BE2C (cell line): Measurements from ENCODE around the gene CEACAM18.
"Not testable (repeated sequence)": the region's sequence is repeated elsewhere in the genome, so short reads cannot be mapped to it uniquely, and the experiment has no call there.

Experiments used
- DNase-seq: peaks from one replicate; pipeline ENCODE4 v3.0.0-alpha.2; 2020
- H3K27me3 ChIP-seq: fragments of 250-450 bp; sonication (Bioruptor Pico); 2 replicates; pipeline ENCODE4 v1.5.1; 2020; ENCODE audit warnings: mild to moderate bottlenecking
- H3K36me3 ChIP-seq: fragments of 250-450 bp; sonication (Bioruptor Pico); 2 replicates; pipeline ENCODE4 v1.5.1; 2020; ENCODE audit warnings: mild to moderate bottlenecking
- H3K4me1 ChIP-seq: fragments of 250-450 bp; sonication (Bioruptor Pico); 2 replicates; pipeline ENCODE4 v1.5.1; 2020
- H3K4me3 ChIP-seq: 2 replicates; pipeline ENCODE4 v1.5.1; 2011; ENCODE audit warnings: low read depth, low read length
- H3K9me3 ChIP-seq: fragments of 250-450 bp; sonication (Bioruptor Pico); 2 replicates; pipeline ENCODE4 v1.5.1; 2020
- TF ChIP-seq, protein P1 (sequence below): IDR thresholded peaks from 2 replicates; pipeline ENCODE4 v1.5.1; 2012; ENCODE audit warnings: mild to moderate bottlenecking, low read depth, low read length

CEACAM18 gene

DNA sequence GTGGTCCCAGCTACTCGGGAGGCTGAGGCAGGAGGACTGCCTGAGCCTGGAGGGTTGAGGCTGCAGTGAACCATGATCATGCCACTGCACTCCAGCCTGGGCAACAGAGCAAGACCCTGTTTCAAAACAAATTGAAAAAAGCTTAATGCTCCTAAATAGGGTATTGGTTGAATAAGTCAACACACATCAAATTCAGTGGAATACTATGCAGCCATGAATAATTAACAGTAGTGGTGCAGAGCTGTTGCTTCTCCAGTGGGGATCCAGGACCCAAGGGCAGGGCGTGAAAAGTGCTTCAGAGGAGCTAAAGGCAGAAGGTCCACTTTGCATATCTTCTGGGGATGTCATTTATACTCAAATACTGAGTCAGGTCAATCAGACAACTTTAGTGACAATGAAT lies 38.3 kb upstream of the CEACAM18 start:
- H3K9me3 ChIP-seq = no peaks in the 10 kb centered on the region
- H3K27me3 ChIP-seq = peaks cover 28% of the 10 kb centered on the region
- H3K36me3 ChIP-seq = no peaks in the 10 kb centered on the region
- no peaks in the 10 kb centered on the region for H3K4me1 ChIP-seq
- H3K4me3 ChIP-seq = no peak overlapping the region
- TF ChIP-seq, protein P1, sequence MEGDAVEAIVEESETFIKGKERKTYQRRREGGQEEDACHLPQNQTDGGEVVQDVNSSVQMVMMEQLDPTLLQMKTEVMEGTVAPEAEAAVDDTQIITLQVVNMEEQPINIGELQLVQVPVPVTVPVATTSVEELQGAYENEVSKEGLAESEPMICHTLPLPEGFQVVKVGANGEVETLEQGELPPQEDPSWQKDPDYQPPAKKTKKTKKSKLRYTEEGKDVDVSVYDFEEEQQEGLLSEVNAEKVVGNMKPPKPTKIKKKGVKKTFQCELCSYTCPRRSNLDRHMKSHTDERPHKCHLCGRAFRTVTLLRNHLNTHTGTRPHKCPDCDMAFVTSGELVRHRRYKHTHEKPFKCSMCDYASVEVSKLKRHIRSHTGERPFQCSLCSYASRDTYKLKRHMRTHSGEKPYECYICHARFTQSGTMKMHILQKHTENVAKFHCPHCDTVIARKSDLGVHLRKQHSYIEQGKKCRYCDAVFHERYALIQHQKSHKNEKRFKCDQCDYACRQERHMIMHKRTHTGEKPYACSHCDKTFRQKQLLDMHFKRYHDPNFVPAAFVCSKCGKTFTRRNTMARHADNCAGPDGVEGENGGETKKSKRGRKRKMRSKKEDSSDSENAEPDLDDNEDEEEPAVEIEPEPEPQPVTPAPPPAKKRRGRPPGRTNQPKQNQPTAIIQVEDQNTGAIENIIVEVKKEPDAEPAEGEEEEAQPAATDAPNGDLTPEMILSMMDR = no peak
- no peak for DNase-seq

DNA sequence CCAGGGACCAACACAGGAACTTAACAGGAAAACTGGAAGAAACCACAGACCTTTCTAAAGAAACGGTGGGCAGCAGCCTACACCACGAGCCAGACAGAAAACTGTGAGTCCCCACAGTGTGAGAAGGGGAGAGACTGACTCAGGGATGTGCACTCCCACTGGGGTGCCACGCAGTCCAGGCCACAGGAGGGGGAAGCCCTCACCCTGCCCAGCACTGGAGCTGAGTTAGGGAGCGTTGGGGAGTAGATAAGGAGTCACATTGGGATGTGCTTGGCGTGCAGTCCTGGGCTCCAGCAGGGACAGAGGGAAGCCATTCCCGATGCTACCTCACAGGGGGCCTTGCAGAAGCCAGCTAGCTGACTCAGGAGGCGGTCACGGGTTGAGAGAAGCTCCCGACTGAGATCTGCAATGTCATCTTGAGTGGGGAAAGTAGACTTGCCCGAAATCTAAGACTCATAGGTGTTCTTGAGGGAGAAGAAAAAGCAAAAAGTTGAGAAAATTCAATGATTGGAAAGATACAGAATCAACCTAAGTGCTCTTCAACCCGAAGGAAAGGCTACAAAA lies 37.4 kb upstream of the CEACAM18 start:
- Histone ChIP-seq H3K9me3 (no peaks in the 10 kb centered on the region), H3K4me1 (no peaks in the 10 kb centered on the region), H3K36me3 (no peaks in the 10 kb centered on the region), H3K27me3 (peaks cover 28% of the 10 kb centered on the region), H3K4me3 (no peak overlapping the region)
- DNase-seq = no peak
- TF ChIP-seq, protein P1 = no peak

GRCh38 chr19:51441410-51442390 lies 36.6 kb upstream of the CEACAM18 start:
- Histone ChIP-seq H3K9me3 (no peaks in the 10 kb centered on the region), H3K4me3 (no peak overlapping the region), H3K4me1 (no peaks in the 10 kb centered on the region), H3K27me3 (peaks cover 22% of the 10 kb centered on the region), H3K36me3 (no peaks in the 10 kb centered on the region)
- DNase-seq = no peak
- TF ChIP-seq, protein P1 = no peak

DNA sequence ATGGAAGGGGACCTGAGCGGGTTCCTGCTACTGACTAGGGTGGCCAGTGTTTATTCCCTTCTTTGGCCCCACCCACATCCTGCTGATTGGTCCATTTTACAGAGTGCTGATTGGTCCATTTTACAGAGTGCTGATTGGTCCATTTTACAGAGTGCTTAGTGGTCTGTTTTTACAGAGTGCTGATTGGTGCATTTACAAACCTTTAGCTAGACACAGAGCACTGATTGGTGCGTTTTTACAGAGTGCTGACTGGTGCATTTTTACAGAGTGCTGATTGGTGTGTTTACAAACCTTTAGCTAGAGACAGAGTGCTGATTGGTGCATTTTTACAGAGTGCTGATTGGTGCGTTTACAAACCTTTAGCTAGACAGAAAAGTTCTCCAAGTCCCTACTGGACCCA lies 30.8 kb upstream of the CEACAM18 start:
- H3K9me3 ChIP-seq = not testable (repeated sequence)

GRCh38 chr19:51448011-51448410 lies 30.3 kb upstream of the CEACAM18 start:
- TF ChIP-seq, protein P1 = no peak
- Histone ChIP-seq H3K36me3 (no peaks in the 10 kb centered on the region), H3K27me3 (peaks cover 12% of the 10 kb centered on the region; the same call in 1 of the 2 replicates), H3K4me3 (no peak overlapping the region), H3K4me1 (no peaks in the 10 kb centered on the region), H3K9me3 (peaks cover 6% of the 10 kb centered on the region)
- DNase-seq = no peak

More for the DNA sequence above, 30.8 kb upstream of the CEACAM18 start:
- not testable (repeated sequence) for H3K4me3 ChIP-seq, DNase-seq, H3K36me3 ChIP-seq, H3K4me1 ChIP-seq
- peaks cover 15% of the 10 kb centered on the region; the same call in 1 of the 2 replicates for H3K27me3 ChIP-seq

GRCh38 chr19:51448411-51449016 lies 29.8 kb upstream of the CEACAM18 start:
- H3K9me3 ChIP-seq = peaks cover 6% of the 10 kb centered on the region
- H3K4me1 ChIP-seq = no peaks in the 10 kb centered on the region
- H3K27me3 ChIP-seq = peaks cover 12% of the 10 kb centered on the region; the same call in 1 of the 2 replicates
- H3K4me3 ChIP-seq = no peak overlapping the region
- no peak for DNase-seq
- H3K36me3 ChIP-seq = no peaks in the 10 kb centered on the region
- TF ChIP-seq, protein P1 = no peak
